ENCODE data around the gene PLET1.

GRCh38 chr11:112247201-112247600, 13.5 kb downstream of the PLET1 start:
- TF ChIP-seq CTCF (conservative IDR thresholded peaks at IDR 0.05 in 1 of 2, IDR thresholded peaks at IDR 0.05 in 1 of 2; ENCODE audit: low read depth in 1 of 2, low read length in 2 of 2) (no peak), EZH2 (IDR thresholded peaks at IDR 0.05; ENCODE audit: low read length, missing control alignments) (no peak)

Data from fibroblast of lung (primary cell).